Panc1 (cell line): ENCODE measurements around the gene OSBPL5.

Experiments used
- CTCF ChIP-seq: fragments of 450-650 bp; IDR thresholded peaks from 2 replicates; pipeline ENCODE4 v1.5.1; 2017; ENCODE audit warnings: mild to moderate bottlenecking
- POLR2AphosphoS5 ChIP-seq: IDR thresholded peaks from 2 replicates; pipeline ENCODE4 v1.6.1; 2012; ENCODE audit warnings: mild to moderate bottlenecking, low read depth, low read length, moderate library complexity
- REST ChIP-seq, 2 experiments: IDR thresholded peaks; 2 replicates each; pipeline ENCODE4 v1.6.1; 2011 to 2012; ENCODE audit warnings: low read depth in 2 of 2, control low read depth in 1 of 2, low read length in 1 of 2, mild to moderate bottlenecking in 1 of 2, moderate library complexity in 1 of 2; ENCODE audit not compliant: insufficient read depth in 1 of 2
- SIN3A ChIP-seq: IDR thresholded peaks from 2 replicates; pipeline ENCODE4 v1.6.1; 2012; ENCODE audit warnings: low read depth, mild to moderate bottlenecking, low read length, moderate library complexity, borderline replicate concordance; ENCODE audit not compliant: insufficient read depth
- TCF7L2 ChIP-seq: IDR thresholded peaks from 2 replicates; pipeline ENCODE4 v1.6.1; 2011; ENCODE audit warnings: mild to moderate bottlenecking, low read depth, low read length, inconsistent platforms

- TF ChIP-seq POLR2AphosphoS5 (no peak), CTCF (no peak), SIN3A (0 out of 2 replicates have a peak, but pooled peaks have one; percentile 13), REST (IDR thresholded peaks at IDR 0.05; ENCODE audit: insufficient read depth in 1 of 2, low read depth in 2 of 2, low read length in 1 of 2) (no peak), TCF7L2 (no peak)
Measured at GRCh38 chr11:3055891-3056290, 109.2 kb downstream of the OSBPL5 start.
